B cell (primary cell): Measurements from ENCODE around the gene MAGIX. TPM values are rescaled to one million over a fixed set of nuclear protein-coding genes. Genes with fewer than 3 reads are reported as not detected.

Experiments used
- ATAC-seq: fragments of 200-7000 bp; cut with Tn5 transposase; one replicate; pipeline ENCODE4 v1.10.0; 2021; ENCODE audit warnings: low read depth, mild to moderate bottlenecking, moderate number of reproducible peaks, moderate library complexity
- CTCF ChIA-PET: fragments of 350-600 bp; sonication (Branson Sonifier 250); formaldehyde crosslinking; loops from one replicate; lab custom pipeline; 2021; ENCODE audit warnings: antibody characterized with exemption, inconsistent platforms; lab: Charles Lee
- POLR2A ChIA-PET: fragments of 350-600 bp; sonication (Branson Sonifier 250); formaldehyde crosslinking; loops from one replicate; lab custom pipeline; 2021; ENCODE audit warnings: antibody characterized with exemption; lab: Charles Lee
- DNase-seq: peaks from one replicate; pipeline ENCODE4 v3.0.0; 2013
- H2AFZ ChIP-seq: 2 replicates; pipeline ENCODE4 v1.6.1; 2012; ENCODE audit warnings: mild to moderate bottlenecking, low read depth, low read length; ENCODE audit not compliant: insufficient read depth, poor library complexity, severe bottlenecking
- H3K27ac ChIP-seq, 2 donors: 1 replicate in 1 of 2; 2 replicates in 1 of 2; pipeline ENCODE4 v1.5.1; 2012 to 2013; ENCODE audit warnings: low read length in 2 of 2, mild to moderate bottlenecking in 2 of 2, moderate library complexity in 1 of 2
- H3K27me3 ChIP-seq, 4 experiments: fragments of 200-600 bp in 1 of 4; sonication (generic) in 1 of 4; replicated peaks in 1 of 4; 1 replicate in 2 of 4; 2 replicates in 2 of 4; pipeline versions ENCODE4 v1.6.1 to v1.7.0; 2013 to 2016; ENCODE audit warnings: low read length in 3 of 4, mild to moderate bottlenecking in 2 of 4, mixed read lengths in 1 of 4, moderate library complexity in 1 of 4; ENCODE audit not compliant: insufficient read depth in 4 of 4, control insufficient read depth in 3 of 4; ENCODE audit errors: control extremely low read depth in 1 of 4
- H3K36me3 ChIP-seq, 2 experiments: replicated peaks in 1 of 2; 1 replicate in 1 of 2; 2 replicates in 1 of 2; pipeline versions ENCODE4 v1.6.1 to v1.7.1; 2013; ENCODE audit warnings: low read length in 1 of 2; ENCODE audit not compliant: insufficient read depth in 2 of 2, control insufficient read depth in 1 of 2; ENCODE audit errors: control extremely low read depth in 1 of 2, extremely low read depth in 1 of 2
- H3K4me1 ChIP-seq, 2 donors: fragments of 200-600 bp in 1 of 2; sonication (generic) in 1 of 2; 1 replicate in 1 of 2; 2 replicates in 1 of 2; pipeline versions ENCODE4 v1.5.1 to v1.6.1; 2013 to 2017; ENCODE audit warnings: low read length in 2 of 2; ENCODE audit not compliant: control insufficient read depth in 2 of 2, insufficient read depth in 2 of 2
- H3K4me2 ChIP-seq: replicated peaks from 2 replicates; pipeline ENCODE3; 2012; ENCODE audit warnings: mild to moderate bottlenecking, low read depth, low read length; ENCODE audit not compliant: poor library complexity, severe bottlenecking
- H3K4me3 ChIP-seq, 5 experiments: fragments of 200-600 bp in 1 of 5; sonication (generic) in 1 of 5; 1 replicate in 3 of 5; 2 replicates in 2 of 5; pipeline versions ENCODE4 v1.5.1 to v1.7.0; 2011 to 2016; ENCODE audit warnings: low read length in 4 of 5, mild to moderate bottlenecking in 4 of 5, low read depth in 2 of 5, control low read depth in 1 of 5, moderate library complexity in 1 of 5; ENCODE audit not compliant: insufficient read depth in 1 of 5; ENCODE audit errors: control extremely low read depth in 1 of 5, extremely low read depth in 1 of 5
- H3K79me2 ChIP-seq: fragments of 200-600 bp; sonication (generic); one replicate; pipeline ENCODE4 v1.6.0; 2016; ENCODE audit warnings: low read length; ENCODE audit not compliant: control insufficient read depth, insufficient read depth
- H3K9ac ChIP-seq: fragments of 200-600 bp; sonication (generic); 2 replicates; pipeline ENCODE4 v1.6.1; 2017; ENCODE audit warnings: mild to moderate bottlenecking, low read length, moderate library complexity
- H3K9me3 ChIP-seq, 3 donors: one replicate each; pipeline versions ENCODE4 v1.6.1 to v1.7.1; 2013; ENCODE audit warnings: low read length in 2 of 3; ENCODE audit not compliant: control insufficient read depth in 2 of 3, insufficient read depth in 1 of 3; ENCODE audit errors: control extremely low read depth in 1 of 3
- H4K20me1 ChIP-seq: 2 replicates; pipeline ENCODE4 v1.6.0; 2012; ENCODE audit warnings: mild to moderate bottlenecking, low read length; ENCODE audit not compliant: insufficient read depth, control insufficient read depth, poor library complexity, severe bottlenecking
- H3K27ac Mint-ChIP-seq: one replicate; pipeline ENCODE4 v1.8.0; 2021; ENCODE audit warnings: mixed read lengths
- H3K27me3 Mint-ChIP-seq: one replicate; pipeline ENCODE4 v1.8.0; 2021; ENCODE audit warnings: mixed read lengths
- H3K4me1 Mint-ChIP-seq: one replicate; pipeline ENCODE4 v1.8.0; 2021; ENCODE audit warnings: mixed read lengths
- H3K4me3 Mint-ChIP-seq: one replicate; pipeline ENCODE4 v1.8.0; 2021; ENCODE audit warnings: mixed read lengths
- H3K9me3 Mint-ChIP-seq: one replicate; pipeline ENCODE4 v1.8.0; 2022; ENCODE audit warnings: mixed read lengths; ENCODE audit not compliant: insufficient read depth
- EZH2 ChIP-seq: IDR thresholded peaks from 2 replicates; pipeline ENCODE4 v1.6.1; 2012; ENCODE audit warnings: borderline replicate concordance, low read depth, mild to moderate bottlenecking, moderate library complexity, low read length; ENCODE audit not compliant: insufficient read depth, poor library complexity, severe bottlenecking
- WGBS: methylation state at CpG from one replicate; pipeline ENCODE4 v1.1.5; 2013; ENCODE audit warnings: missing lambda C conversion rate; ENCODE audit not compliant: insufficient coverage; 5-methylcytosine and 5-hydroxymethylcytosine counted together
- intact Hi-C: fragments of 100-400 bp; cut with micrococcal nuclease; formaldehyde crosslinking; loops from one replicate; pipeline ENCODE4 v1.10.0; 2022
- polyA plus RNA-seq: library from polyadenylated mRNA; depleted of rRNA; stranded (reverse); fragments of >200 nt; gene quantifications from 2 replicates; pipeline ENCODE4 v1.2.3, GENCODE V29; 2012
- total RNA-seq, 2 donors: library from RNA; stranded (reverse); fragments of 120-200 nt in 1 of 2; gene quantifications; 1 replicate in 1 of 2; 2 replicates in 1 of 2; pipeline versions ENCODE4 v1.2.3 to v1.2.4, GENCODE V29; 2013 to 2022
- TF ChIP-seq, protein P1 (sequence below): fragments of 200-600 bp; IDR thresholded peaks from one replicate; pipeline ENCODE4 v1.8.0; 2022; ENCODE audit warnings: antibody characterized with exemption, mild to moderate bottlenecking

MAGIX gene
- total and polyA plus RNA-seq, 2 donors (not counting 1 experiment from before 2014, with no cell fraction given), result 1.2 to 2.4 TPM

DNA sequence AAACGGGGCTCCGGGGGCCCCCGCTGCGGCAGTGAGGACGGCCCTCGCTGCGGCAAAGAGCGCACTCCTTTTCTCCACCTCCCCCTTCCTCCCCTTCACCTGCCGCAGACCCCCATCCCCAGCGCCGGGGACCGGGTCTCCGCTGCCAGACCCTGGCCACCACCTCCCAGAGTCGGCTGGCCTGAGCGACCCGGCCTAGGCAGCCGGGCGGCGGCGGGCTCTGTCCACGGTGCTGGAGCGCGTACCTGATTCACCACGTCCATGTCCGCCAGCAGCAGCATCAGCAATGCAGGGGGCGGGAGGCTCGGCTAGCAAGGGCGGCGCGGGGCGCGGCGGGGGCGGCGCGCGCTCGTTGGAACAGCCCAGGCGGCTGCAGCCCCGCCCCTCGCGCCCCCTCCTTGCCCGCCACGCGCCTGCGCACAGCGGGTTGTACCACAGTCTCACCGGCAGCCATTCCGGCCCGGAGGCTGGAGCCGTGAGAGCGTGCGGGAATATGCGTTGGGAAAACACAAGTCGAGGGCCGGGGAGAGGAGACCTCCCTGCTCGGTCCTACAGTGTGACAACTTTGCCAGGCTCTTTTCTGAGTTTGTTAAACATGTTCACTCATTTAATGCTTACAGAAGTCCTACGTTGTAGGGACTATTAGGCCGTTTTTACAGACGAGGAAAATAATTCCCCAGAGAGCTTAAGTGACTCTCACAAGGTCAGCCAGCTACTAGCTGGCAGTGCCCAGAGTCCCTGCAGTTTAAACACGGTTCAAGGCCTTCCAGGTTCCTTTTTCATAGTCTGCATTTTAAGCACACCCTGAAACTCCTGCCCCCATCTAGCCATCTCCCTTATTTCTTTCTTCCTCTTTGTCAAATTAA lies 37.6 kb downstream of the MAGIX start, which contains the start of gene SYP:
Gene SYP (minus strand): TSS at position 288 of the 866 bp plus-strand sequence. CDS start 7 bp downstream, at position 281.
- H3K79me2 ChIP-seq, result no peaks in the 10 kb centered on the region
- Mint-ChIP-seq H3K27ac (peak within 1 kb of the TSS; percentile 70), H3K4me3 (peak within 1 kb of the TSS; percentile 77), H3K27me3 (no peaks in the 10 kb centered on the region), H3K9me3 (no peaks in the 10 kb centered on the region), H3K4me1 (peaks cover 6% of the 10 kb centered on the region)
- ATAC-seq, result peak; percentile 99
- no peaks in the 10 kb centered on the region for H3K9me3 ChIP-seq
- H2AFZ ChIP-seq, result peak within 1 kb of the TSS; percentile 68
- H3K4me2 ChIP-seq, result peak within 1 kb of the TSS; percentile 82
- under 1% methylated on average over 54 of the region's 61 CpGs for WGBS
- H3K4me3 ChIP-seq, result peak within 1 kb of the TSS; percentile 35 to 59 (median 57)
- CTCF ChIA-PET, result no interaction called here
- no peaks in the 10 kb centered on the region for H4K20me1 ChIP-seq
- peak; percentile 91 for DNase-seq
- intact Hi-C loops, result loop anchor here (1.0 kb wide), 3 partner anchors 9 to 69 kb away; partner anchors contain the start of gene PPP1R3F
- H3K27ac ChIP-seq, result peak within 1 kb of the TSS; percentile 57 to 72
- H3K4me1 ChIP-seq, result peaks cover 4 to 13% of the 10 kb centered on the region in 2 donors
- H3K27me3 ChIP-seq, result no peaks in the 10 kb centered on the region
- TF ChIP-seq EZH2, result no peak
- TF ChIP-seq, protein P1, sequence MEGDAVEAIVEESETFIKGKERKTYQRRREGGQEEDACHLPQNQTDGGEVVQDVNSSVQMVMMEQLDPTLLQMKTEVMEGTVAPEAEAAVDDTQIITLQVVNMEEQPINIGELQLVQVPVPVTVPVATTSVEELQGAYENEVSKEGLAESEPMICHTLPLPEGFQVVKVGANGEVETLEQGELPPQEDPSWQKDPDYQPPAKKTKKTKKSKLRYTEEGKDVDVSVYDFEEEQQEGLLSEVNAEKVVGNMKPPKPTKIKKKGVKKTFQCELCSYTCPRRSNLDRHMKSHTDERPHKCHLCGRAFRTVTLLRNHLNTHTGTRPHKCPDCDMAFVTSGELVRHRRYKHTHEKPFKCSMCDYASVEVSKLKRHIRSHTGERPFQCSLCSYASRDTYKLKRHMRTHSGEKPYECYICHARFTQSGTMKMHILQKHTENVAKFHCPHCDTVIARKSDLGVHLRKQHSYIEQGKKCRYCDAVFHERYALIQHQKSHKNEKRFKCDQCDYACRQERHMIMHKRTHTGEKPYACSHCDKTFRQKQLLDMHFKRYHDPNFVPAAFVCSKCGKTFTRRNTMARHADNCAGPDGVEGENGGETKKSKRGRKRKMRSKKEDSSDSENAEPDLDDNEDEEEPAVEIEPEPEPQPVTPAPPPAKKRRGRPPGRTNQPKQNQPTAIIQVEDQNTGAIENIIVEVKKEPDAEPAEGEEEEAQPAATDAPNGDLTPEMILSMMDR, result no peak
- H3K9ac ChIP-seq, result peak within 1 kb of the TSS; percentile 57
- POLR2A ChIA-PET, result interaction anchor here (1.3 kb wide), 1 partner anchor 9 kb away, joined by 4 read pairs; no protein-coding TSS in a partner anchor
- no peaks in the 10 kb centered on the region for H3K36me3 ChIP-seq

DNA sequence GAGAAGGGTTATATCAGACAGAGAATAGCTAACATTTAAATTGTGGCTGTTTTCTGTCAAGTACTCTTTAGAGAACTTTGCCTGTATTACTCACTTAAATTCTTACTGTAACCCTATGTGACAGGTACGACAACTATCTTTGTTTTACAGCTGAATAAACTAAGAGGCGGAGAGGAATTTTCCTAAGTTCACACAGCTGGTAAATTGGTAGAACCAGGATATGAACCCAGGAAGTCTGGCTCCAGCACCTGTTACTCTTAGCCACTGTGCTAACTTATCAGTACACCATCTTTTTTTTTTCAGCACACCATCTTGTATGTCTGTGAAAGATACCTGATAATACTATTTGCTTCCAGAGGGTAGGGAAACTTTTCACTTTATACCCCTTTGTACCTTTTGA lies 39.5 kb downstream of the MAGIX start:
- no peak overlapping the region for H3K4me2 ChIP-seq
- no peak overlapping the region for H3K9ac ChIP-seq
- H3K4me1 ChIP-seq, result peaks cover 4 to 13% of the 10 kb centered on the region in 2 donors
- no peak for ATAC-seq
- peaks cover 6% of the 10 kb centered on the region for H3K4me1 Mint-ChIP-seq
- no peaks in the 10 kb centered on the region for H3K27me3 ChIP-seq
- H3K4me3 ChIP-seq, result no peak overlapping the region
- ChIA-PET POLR2A (no interaction called here), CTCF (interaction anchor here (0.6 kb wide), 1 partner anchor 720 kb away, joined by 3 read pairs; the partner anchor contains the start of gene CLCN5)
- H3K79me2 ChIP-seq, result no peaks in the 10 kb centered on the region
- H3K9me3 ChIP-seq, result no peaks in the 10 kb centered on the region
- H3K27me3 Mint-ChIP-seq, result no peaks in the 10 kb centered on the region
- H3K9me3 Mint-ChIP-seq, result no peaks in the 10 kb centered on the region
- H3K36me3 ChIP-seq, result no peaks in the 10 kb centered on the region
- no CpG with 5 or more reads among the region's 2 CpGs for WGBS
- no peak overlapping the region for H3K4me3 Mint-ChIP-seq
- no peak overlapping the region for H3K27ac Mint-ChIP-seq
- no peak for DNase-seq
- no peaks in the 10 kb centered on the region for H4K20me1 ChIP-seq
- no peak overlapping the region for H3K27ac ChIP-seq
- no peak overlapping the region for H2AFZ ChIP-seq
- TF ChIP-seq EZH2, result no peak
- TF ChIP-seq, protein P1, result no peak
- intact Hi-C loops, result no loop called here
